Esophagus squamous epithelium (tissue), 4 donors: ENCODE measurements around the gene SLC27A5.

Experiments used
- CTCF ChIP-seq, 6 experiments: fragments of 450-650 bp in 4 of 6; fragments of 200-600 bp in 2 of 6; sonication (generic) in 2 of 6; IDR thresholded peaks; one replicate each; pipeline ENCODE4 v1.5.1; 2016 to 2019; ENCODE audit warnings: antibody characterized with exemption in 6 of 6, mild to moderate bottlenecking in 4 of 6, moderate library complexity in 4 of 6
- POLR2A ChIP-seq, 4 donors: fragments of 450-650 bp; IDR thresholded peaks; one replicate each; pipeline ENCODE4 v1.6.1; 2017; ENCODE audit warnings: antibody characterized with exemption in 4 of 4, mild to moderate bottlenecking in 4 of 4, moderate library complexity in 3 of 4

GRCh38 chr19:58515259-58515658 lies 3.5 kb upstream of the SLC27A5 start:
- TF ChIP-seq CTCF (IDR thresholded peaks at IDR 0.05) = no peak
- no peak for TF ChIP-seq POLR2A (IDR thresholded peaks at IDR 0.05)
